Activated CD4-positive, alpha-beta T cell treated with anti-CD3 and anti-CD28 coated beads for 4 hours (primary cell): ENCODE data around the gene FAM151A.

ENCODE experiments used
- DNase-seq, 2 donors: peaks; one replicate each; pipeline ENCODE4 v3.0.0-alpha.2; 2020

Gene FAM151A

DNA sequence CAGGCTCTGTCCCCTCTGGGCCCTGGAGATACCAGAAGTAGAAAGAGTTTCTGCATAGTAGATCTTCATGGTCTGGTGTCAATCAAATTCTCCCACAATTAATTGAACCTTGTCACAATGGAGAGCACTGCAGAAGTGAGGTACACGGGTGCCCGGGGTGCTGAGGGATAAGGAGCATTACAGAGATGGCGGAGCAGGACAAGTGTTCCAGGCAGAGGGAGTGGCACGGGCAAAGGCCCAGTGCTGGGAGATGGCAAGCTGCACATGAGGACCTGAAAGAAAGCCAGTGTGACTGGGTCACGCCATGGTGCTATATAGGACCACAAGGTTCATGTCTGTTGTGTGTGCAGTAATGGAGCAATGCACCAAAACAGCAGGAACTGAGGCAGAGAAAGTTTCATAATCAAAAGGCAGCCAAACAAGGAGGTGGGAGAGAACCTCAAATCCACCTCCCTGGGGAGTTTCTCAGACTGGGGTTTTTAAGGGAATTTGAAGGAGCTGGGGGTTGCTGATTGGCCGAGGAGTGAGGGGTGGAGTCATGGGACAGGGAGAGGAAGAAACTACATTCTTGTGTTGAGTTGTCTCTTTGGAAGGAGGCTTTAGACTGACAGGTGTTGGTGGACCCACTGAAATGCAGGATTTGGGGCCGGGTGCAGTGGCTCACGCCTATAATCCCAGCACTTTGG lies 47.6 kb downstream of the FAM151A start:
- no peak for DNase-seq

DNA sequence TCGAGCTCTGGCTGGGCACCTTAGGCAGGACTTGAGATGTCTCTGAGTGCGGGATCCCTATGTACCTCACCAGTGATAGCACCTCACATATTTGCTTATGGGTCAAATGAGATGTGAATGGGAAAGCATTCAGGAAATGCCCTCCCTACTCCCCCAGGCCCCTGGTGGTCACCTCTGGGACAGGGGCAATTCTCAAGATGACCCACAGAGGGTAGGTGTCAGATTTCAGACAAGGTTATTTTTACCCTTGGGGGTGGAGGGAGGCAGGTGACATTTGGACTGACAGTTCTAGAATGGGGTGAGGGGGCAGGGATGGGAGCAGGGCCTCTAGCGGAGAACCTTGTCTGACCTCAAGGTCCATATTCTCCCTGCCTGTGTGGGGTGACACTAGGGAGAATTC lies 48.2 kb downstream of the FAM151A start:
- DNase-seq: no peak

DNA sequence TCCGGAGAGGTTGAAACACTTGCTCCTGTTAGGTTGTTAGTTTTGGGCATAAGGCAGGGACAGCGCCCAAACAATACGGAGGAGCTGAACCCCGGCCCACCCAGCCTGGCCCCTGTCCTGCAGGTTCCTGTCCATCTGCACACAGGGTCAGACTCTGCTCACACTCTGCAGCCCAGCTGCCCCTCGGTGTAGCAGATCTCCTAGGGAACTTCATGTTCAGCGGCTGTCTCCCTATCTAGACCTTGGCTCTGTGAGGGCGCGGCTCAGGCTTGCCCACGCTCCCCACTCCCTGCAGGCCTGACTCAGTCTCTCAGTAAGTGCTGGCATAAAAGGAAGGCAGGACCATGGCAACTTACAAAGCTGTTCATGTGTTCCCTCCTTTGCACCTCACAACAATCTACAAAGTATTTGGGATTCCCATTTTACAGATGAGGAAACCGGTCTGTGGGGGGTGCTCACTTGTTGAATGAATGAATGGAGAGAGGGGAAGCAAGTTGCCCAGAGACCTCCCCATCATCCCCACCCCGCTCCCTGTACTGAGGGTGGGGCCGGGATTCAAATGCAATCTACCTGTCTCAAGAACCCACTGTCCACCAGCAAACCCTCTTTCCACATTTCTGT lies 49.1 kb downstream of the FAM151A start:
- no peak for DNase-seq

DNA sequence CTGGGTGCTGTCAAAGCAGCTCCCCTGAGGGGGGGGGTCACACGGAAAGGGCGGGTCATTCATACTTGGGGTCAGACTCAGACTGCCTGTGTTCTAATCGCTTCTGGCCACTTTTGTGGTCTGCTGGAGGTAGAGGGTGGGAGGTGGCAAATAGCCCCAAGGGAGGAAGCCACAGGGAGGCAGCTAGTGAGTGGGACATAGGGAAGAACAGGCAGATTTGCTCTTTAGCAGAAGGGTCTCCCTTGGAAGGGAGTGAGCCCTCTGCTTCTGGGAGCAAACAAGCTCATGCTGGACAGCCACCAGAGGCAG lies 50.8 kb downstream of the FAM151A start:
- DNase-seq: no peak

DNA sequence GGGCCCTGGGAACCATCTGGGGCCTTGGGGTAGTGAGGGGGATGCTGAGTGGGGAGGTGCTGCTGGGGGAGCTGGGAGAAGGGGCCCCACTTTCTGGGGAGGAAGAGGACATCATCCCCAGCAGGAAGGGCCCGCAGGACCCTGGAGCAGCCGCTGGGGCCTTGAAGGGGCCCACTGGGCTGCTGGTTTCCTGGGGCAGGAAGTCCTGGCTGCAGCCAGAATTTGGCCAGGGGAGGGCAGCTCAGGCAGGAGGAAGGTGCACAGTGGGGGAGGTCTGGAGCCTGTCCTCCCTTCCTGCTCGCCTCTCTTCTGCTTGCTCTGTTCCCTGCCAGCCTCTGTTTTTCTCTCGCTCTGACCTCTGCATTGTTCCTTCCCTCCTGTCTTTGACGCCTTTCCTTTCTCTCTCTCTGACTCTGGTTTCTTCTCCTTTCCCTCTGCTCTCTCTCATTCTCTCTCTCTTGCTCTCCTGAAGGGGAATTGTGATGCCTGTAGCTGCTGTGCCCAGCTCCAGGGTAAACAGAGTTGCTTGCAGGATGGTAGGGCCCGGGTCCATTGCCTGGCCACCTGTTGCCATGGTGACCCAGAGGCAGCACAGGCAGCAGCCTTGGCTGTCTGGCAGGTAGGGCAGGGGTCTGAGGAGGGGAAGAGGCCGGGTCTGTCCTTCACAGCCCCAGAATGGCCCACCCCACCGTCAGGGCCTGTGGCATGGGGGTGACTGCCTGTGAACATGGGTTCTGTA lies 51.4 kb downstream of the FAM151A start:
- DNase-seq: no peak

DNA sequence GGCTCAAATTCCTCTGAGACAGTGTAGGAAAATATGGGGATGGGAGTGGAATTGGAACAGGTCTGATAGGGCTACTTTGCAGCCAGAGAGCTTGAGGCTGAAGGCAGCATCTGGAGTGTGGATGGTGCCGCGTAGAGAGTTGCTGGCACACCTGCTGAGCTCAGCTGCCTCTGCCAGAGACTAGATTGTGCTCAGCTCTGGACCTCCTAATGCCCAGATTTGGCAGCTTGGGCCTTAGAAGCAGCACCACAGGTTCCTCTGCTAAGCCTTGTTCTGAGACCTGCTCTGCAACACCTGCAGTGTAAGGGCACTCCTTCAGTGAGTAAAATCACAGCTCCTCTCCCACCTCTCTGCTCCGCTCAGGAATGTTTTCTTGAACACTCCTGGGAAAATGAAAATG lies 52.0 kb downstream of the FAM151A start:
- no peak for DNase-seq

DNA sequence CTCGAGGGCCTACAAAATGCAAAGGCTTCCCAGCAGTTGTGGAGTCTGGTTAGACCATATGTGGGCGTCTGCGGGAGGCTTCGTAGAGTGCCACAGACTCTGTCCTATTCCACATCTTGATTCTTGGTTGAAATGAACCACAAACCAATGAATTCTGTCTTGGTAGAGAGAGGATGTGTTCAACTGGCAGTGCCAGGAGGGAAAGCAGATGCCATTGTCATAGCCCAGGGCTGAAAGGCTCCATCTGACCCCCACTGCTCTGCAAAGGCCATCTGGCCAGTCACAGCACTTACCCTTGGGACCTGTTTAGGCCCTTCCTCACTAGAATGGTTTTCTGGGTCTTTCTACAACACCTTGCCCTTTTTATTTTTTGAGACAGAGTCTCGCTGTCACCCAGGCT lies 53.2 kb downstream of the FAM151A start:
- no peak for DNase-seq

DNA sequence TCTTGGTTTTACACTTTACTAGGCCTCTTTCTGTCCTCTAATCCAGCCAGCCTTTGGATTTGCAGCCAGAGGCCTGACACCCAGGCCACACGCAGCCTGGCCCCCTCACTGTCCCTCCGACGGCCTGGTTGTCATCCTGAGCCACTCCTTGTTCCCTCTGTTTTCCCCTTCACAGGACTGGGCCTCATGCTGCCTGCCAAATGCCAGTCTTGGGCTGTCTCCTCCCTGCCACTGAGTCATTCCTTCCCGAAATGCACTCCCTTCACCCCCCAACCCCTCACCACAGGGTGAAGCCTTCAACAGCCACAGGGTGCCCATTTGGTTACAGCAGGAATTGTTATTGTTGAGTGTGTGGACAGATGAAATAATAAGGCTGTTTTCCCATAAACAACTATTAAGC lies 54.0 kb downstream of the FAM151A start:
- no peak for DNase-seq

DNA sequence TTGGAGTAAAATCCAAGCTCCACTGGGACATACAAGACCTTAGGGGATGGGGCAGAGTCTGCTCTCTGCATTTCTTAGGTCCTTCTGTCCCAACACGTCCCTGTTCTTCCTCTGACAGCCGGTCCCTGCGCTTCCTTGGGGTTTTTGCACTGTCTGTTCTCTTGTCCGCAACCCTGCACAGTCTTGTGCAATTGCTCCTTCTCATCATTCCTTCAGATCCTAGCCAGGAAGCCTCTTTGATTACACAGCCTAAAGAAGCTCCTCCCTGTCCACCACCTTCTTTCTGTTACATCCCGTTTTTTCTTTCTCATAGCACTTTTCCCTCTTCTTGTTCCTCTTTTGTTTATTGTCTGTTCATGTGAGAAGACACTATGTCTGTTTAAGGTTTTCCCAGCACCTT lies 55.4 kb downstream of the FAM151A start:
- no peak for DNase-seq

DNA sequence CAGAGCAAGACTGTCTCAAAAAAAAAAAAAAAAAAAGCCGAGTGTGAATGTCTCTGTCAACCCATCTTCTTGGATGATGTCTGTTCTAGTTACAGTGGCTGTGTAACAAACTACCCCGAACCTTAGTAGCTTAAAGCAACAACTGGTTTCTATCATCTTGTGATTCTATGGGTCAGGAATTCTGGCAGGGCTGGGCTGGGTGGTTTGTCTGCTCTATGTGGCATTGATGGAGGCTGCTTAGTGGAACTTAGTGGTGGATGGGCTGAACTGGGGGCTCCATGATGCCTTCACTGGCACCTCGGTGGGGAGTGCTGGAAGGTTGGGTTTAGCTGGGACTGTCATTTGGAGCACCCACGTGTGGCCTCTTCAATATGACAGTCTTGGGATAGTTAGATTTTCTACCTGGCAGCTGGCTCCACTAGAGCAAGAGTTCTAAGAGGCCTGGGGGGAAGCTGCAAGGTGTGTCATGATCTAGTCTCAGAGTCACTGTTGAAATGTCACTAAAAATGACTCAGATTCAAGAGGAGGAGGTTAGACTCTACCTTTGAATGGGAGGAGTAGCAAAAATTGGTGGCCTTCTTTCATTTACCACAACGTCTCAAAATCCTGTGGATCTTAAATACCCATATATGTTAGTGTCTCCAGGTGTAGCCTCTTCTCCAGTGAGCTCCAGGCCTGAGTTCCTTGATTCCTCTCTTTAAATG lies 56.7 kb downstream of the FAM151A start:
- DNase-seq: no peak

DNA sequence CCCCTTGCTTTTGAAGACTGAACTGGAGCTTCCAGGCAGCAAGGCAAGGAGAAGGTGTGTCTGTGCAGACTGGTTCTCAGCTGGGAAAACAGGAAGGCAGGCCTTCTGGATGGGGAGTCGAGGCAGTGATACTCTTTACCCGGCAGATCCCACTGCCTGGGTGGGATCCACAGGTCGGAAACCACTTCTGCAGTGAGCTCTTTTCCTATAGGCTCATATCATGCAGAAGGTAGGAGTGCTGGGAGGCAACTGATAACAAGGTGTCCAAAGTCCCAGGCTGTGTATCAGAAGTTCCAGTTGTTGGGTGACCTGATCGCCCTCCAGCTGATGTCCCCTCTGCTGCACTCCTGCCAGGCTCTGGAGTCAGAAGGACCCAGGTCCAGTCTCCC lies 58.2 kb downstream of the FAM151A start:
- DNase-seq: no peak

DNA sequence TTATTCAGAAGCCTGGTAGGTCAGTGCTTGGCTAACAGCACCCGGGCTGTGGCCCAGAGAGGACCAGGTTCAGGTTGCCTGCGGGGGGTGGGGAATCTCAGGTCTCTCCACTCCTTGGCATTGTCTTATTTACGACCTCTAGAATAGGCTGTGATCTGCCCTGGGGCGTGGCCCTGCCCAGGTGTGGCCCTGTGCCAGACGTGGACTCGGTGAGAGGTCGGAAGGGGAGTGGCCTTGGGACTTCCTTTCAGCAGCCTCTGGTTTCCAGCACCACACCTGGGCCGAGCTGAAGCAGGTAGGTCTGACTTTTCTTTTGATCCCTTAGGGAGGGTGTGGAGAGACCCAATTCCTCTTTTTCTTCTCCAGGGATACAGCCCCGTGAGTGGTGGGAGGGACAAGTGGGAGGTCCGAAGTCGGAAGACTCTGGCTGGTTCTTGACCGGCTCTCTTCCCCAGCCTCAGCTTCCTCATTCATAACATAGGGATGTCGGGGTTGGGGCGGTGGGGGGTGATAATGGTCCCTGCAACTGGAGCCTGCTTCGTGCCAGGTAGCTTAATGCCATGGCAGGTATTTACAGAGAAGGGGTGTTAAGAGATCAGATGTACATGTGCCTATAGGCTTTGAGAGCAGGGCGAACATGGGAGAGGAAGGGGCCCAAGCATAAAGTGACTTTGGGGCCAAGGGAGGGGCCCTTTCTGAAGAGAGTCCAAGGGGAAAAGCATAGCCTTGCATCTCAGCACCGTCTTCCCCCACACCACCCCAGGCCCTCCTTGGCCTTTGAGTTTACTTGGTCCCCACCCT lies 58.8 kb downstream of the FAM151A start:
- no peak for DNase-seq

DNA sequence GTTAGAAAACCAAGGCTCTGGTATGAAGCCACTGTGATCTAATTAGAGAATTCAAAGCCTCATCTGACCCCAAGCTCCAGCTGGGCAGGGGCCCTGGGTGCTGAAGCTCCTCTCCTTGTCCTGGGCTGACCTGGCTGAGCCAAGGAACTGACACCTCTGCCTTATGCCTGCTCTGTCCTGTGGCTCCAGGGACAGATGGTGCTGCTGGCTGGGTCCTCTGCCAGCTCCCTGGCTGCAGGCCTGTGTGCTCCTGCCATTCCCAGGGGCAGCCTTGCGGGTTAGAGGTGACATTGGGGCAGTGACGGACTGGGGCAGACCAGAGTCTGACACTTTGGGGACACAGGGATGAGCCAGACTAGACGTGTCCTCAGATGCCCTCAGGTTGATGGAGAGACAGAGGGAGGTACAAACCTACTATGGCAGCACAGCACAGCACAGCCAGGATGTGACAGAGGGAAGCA lies 63.5 kb downstream of the FAM151A start:
- no peak for DNase-seq
